ENCODE measurements around the gene CFAP206. TPM values are rescaled to one million over a fixed set of nuclear protein-coding genes. Genes with fewer than 3 reads are reported as not detected.

The CFAP206 gene
- total RNA-seq: 1.4 TPM

- H3K36me3 ChIP-seq: no peaks in the 10 kb centered on the region
Measured at GRCh38 chr6:87407901-87408720, at the start of gene CFAP206. Gene CFAP206 (plus strand): TSS chr6:87407972. CDS start chr6:87409840, 1,868 bp downstream.

GRCh38 chr6:87364602-87365252 is 43.0 kb upstream of the CFAP206 start:
- no peaks in the 10 kb centered on the region for H3K9me3 ChIP-seq
- no peak overlapping the region for H3K4me3 ChIP-seq
- H3K4me1 ChIP-seq: no peaks in the 10 kb centered on the region
- no peak overlapping the region for H3K27ac ChIP-seq
- intact Hi-C loops (cut with DNase I): no loop called here
- no peak for DNase-seq (ENCODE audit: low spot score in 2 of 2)
- no peaks in the 10 kb centered on the region for H3K27me3 ChIP-seq
- no peaks in the 10 kb centered on the region for H3K36me3 ChIP-seq
- no peak for TF ChIP-seq CTCF (IDR thresholded peaks at IDR 0.05)

More at GRCh38 chr6:87407901-87408720, at the start of gene CFAP206:
- H3K4me3 ChIP-seq: peak within 1 kb of the TSS; percentile 84 to 93
- H3K27me3 ChIP-seq: no peaks in the 10 kb centered on the region
- no peaks in the 10 kb centered on the region for H3K9me3 ChIP-seq
- TF ChIP-seq CTCF (IDR thresholded peaks at IDR 0.05): peak in 1 of 3 experiments; percentile 5
- H3K4me1 ChIP-seq: no peaks in the 10 kb centered on the region
- peak within 1 kb of the TSS; percentile 75 to 83 for H3K27ac ChIP-seq
- peak; percentile 21 to 88 for DNase-seq (ENCODE audit: low spot score in 2 of 2)
- intact Hi-C loops (cut with DNase I): loop anchor here (1.0 to 5.0 kb wide), 6 partner anchors 64 to 1766 kb away; partner anchors contain the start of genes AKIRIN2, RARS2, SLC35A1 and SMIM8

GRCh38 chr6:87366072-87366827 is 41.5 kb upstream of the CFAP206 start:
- intact Hi-C loops (cut with DNase I): no loop called here

GRCh38 chr6:87366899-87367298 is 40.9 kb upstream of the CFAP206 start:
- TF ChIP-seq CTCF (IDR thresholded peaks at IDR 0.05): no peak
- Histone ChIP-seq H3K4me1 (no peaks in the 10 kb centered on the region), H3K27ac (no peak overlapping the region), H3K36me3 (no peaks in the 10 kb centered on the region), H3K9me3 (no peaks in the 10 kb centered on the region), H3K4me3 (no peak overlapping the region), H3K27me3 (no peaks in the 10 kb centered on the region)
- intact Hi-C loops (cut with DNase I): no loop called here
- no peak for DNase-seq (ENCODE audit: low spot score in 2 of 2)

More at GRCh38 chr6:87366072-87366827, 41.5 kb upstream of the CFAP206 start:
- Histone ChIP-seq H3K27ac (no peak overlapping the region), H3K4me1 (no peaks in the 10 kb centered on the region), H3K36me3 (no peaks in the 10 kb centered on the region), H3K4me3 (no peak overlapping the region), H3K27me3 (no peaks in the 10 kb centered on the region), H3K9me3 (no peaks in the 10 kb centered on the region)
- no peak for DNase-seq (ENCODE audit: low spot score in 2 of 2)
- no peak for TF ChIP-seq CTCF (IDR thresholded peaks at IDR 0.05)

- no peaks in the 10 kb centered on the region for H3K4me1 ChIP-seq
- H3K9me3 ChIP-seq: no peaks in the 10 kb centered on the region
- intact Hi-C loops (cut with DNase I): no loop called here
- no peak for DNase-seq (ENCODE audit: low spot score in 2 of 2)
- no peaks in the 10 kb centered on the region for H3K36me3 ChIP-seq
- H3K4me3 ChIP-seq: no peak overlapping the region
- no peak for TF ChIP-seq CTCF (IDR thresholded peaks at IDR 0.05)
- H3K27ac ChIP-seq: no peak overlapping the region
- H3K27me3 ChIP-seq: no peaks in the 10 kb centered on the region
Measured at GRCh38 chr6:87373377-87373776, 34.4 kb upstream of the CFAP206 start.
